GM21515 (cell line): ENCODE data around the gene ANGEL1.
A peak's percentile ranks its signal among the peaks of the same experiment; 100 is the strongest.

Source experiments
- ATAC-seq: cut with Tn5 transposase; IDR thresholded peaks from one replicate; pipeline ENCODE4 v1.9.1; 2021; ENCODE audit not compliant: unreplicated experiment

The ANGEL1 gene

GRCh38 chr14:76812422-76813383, at the start of gene ANGEL1:
Gene ANGEL1 (minus strand): TSS chr14:76812882. CDS start chr14:76812827, 55 bp downstream.
- peak; percentile 78 for ATAC-seq

- no peak for ATAC-seq
Observed at GRCh38 chr14:76861574-76862255, 49.0 kb upstream of the ANGEL1 start.

- ATAC-seq: no peak
Observed at GRCh38 chr14:76856769-76857168, 44.1 kb upstream of the ANGEL1 start.

- no peak for ATAC-seq
Observed at GRCh38 chr14:76855066-76855465, 42.4 kb upstream of the ANGEL1 start.

- no peak for ATAC-seq
Observed at GRCh38 chr14:76848879-76849278, 36.2 kb upstream of the ANGEL1 start.

DNA sequence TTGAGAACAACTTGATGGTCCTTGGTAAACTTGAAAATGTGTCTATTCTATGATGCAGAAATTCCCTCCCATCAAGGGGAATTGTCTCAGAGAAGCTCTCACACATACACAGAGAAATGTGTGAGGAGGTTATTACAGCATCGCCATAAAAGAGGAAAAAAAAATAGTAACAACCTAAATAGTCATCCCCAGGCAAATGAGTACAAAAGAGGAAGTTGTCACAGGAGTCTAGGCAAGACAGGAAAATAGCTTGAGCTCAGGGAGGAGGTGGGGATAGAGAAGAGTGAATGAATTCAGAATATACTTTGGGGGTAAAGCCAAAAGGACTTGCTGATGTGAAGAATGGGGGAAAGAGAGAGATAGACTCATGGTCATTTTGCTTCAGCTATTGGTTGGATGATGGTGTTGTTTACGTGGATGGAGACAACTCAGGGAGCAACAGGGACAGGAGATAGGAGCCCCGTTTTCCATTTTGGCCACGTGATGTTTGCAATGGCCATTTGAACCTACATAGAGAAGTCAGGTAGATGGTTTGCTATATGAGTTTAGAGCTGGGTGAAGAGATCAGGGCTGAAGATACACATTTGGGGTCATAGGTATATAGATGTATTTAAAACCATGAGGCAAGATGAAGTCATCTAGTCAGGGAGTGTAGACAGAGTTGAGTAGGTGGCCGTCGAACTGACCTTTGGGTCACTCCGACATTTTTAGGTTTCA, 33.8 kb upstream of the ANGEL1 start:
- ATAC-seq: no peak

- no peak for ATAC-seq
Observed at GRCh38 chr14:76844223-76844622, 31.5 kb upstream of the ANGEL1 start.

GRCh38 chr14:76842414-76842813, 29.7 kb upstream of the ANGEL1 start:
- no peak for ATAC-seq

DNA sequence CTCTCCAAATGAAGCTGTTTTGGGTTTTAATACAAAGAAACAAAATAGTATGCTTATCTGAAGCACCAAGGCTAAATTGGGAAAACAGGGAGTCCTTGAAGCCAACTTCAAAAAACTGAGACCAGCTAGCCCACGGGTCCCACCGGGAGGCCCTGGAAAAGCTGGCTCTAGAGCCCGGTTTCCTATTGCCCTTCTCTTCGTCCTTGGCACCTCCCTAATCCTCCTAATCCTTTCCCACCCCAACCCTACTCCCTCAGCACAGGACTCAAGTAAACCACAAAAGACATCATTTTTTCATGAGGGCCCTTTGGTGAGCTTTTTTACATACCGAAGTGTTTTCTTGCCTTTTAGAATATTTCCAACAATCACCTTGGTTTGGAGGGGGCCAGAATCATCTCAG, 24.8 kb upstream of the ANGEL1 start:
- ATAC-seq: no peak

DNA sequence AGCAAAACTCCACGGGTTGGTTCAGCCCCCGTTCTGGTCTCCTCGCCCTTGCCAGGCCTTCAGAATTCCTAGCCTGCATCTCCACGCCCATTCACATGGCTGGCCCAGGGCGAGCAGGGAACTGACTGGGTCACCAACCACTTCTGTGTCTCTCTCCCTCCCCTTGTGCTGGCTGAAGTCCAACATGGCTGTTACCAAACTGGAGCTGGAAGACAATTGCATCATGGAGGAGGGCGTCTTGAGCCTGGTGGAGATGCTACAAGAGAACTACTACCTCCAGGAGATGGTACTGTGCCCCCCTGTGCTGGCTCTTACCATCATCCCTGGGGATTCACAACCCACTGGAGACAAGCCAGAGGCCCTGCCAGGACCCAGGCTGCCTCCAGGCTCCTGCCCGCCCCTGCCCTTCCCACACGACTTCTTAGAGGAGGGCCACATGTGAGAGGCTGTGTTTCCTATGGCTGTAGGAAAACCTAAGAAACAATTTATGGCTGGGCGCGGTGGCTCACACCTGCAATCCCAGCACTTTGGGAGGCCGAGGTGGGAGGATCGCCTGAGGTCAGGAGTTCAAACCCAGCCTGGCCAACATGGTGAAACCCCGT, 23.4 kb upstream of the ANGEL1 start:
- ATAC-seq: no peak

DNA sequence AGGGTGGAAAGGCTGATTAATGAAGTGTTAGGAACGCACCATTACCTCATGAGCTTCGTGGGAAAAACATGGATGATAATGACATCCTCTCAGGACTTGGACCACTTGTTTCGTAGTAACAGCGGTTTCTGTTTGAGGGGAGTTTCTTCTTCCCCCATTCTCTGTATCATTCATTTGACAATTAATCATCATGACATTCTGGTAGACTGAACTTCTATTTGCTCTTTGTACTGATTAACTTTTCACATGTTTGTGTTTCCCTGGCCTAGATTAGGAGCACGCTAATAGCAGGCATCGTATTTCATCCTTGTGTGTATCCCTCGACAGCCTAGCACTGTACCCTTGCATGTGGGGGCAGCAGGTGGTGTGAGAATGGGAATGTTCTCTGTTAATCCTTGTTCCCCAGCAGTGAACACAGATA, 21.6 kb upstream of the ANGEL1 start:
- no peak for ATAC-seq

DNA sequence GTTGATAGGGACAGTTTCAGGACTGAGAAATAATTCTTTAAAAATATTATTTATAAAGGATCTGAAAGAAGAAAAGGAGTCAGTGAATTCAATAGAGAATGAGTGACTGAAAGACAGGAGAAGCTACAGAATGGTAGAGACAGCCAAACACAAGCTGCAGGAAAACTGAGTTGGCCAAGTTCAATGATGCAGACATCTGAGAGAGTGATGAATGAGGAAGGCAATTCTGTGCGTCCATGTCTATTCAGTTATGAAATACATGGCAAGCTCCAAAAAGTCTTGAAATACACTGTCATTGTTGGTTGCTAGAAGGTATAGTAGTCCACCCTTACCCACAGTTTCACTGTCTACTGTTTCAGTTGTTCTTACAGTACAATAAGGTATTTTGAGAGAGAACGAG, 20.3 kb upstream of the ANGEL1 start:
- no peak for ATAC-seq

- no peak for ATAC-seq
Observed at GRCh38 chr14:76832503-76832988, 19.9 kb upstream of the ANGEL1 start.

DNA sequence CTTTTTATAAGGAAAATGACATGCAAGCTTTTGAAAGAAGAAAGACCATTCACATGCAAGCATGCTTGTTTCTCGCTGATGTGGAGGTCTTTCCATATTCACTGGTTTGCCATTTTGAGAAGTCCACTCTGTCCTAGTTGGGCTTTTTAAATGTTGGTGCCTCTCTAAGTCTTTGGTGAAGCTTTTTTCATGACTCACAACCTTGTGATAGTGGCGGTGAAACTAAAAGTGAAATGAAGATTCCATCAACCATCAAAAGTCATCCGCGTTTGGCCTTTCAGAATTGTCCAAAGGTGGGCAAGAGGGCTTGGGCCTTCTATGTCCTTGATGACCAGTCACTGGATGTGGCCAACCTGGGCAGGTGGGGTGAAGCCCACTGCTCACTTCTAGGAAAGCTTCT, 17.9 kb upstream of the ANGEL1 start:
- no peak for ATAC-seq

DNA sequence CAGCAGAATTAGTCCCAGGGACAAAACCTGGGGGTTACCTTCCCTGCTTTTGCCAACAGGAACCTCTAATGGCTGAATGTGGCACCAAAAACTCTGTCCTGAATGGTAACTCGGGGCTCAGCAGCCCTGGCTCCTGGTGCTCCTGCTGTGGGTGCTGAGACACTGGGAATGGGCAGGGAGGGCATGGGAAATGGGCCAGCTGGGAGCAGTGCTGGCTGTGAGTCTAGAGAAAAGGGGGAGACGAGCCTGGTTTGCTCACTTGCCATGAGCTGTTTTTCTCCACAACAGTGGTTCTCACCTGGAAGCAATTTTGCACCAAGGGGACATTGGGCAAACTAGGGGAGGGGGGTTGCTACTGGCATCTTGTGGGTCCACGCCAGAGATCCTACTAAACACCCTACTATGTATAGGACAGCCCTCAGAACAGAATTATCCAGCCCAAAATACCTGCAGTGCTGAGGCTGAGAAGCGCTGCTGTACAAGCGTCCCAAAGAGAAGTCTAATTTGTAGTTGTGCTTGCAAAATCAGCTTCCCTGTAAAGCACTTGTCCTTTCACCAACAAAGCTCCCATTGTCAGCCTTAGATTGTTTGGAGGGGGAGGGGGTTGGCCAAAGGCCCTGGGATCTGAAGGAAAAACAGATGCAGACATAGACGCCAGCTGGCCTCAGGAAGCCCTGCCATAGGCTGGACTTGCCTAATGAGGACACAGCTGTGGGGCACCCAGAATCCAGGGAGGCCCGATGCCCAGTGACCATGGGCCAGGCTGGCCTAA, 17.2 kb upstream of the ANGEL1 start:
- no peak for ATAC-seq

DNA sequence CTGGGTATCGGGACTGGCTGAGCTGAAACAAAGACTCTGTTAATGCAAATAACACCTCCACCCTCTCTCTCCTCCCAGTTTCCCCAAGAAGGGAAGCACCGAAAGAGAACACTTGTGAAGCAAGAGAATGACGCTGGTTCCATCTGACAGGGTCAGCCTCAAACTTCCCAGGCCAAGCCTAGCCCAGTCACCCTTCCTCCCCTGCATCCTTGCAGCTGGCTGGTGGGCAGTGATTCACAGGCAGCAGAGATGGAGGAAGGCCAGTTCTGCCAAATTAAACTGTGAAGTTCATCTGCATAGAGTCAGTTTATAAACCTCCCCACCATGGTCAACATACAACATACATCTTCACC, 16.3 kb upstream of the ANGEL1 start:
- ATAC-seq: no peak

- ATAC-seq: no peak
Observed at GRCh38 chr14:76828339-76829012, 15.8 kb upstream of the ANGEL1 start.

GRCh38 chr14:76827696-76828296, 15.1 kb upstream of the ANGEL1 start:
- ATAC-seq: no peak

DNA sequence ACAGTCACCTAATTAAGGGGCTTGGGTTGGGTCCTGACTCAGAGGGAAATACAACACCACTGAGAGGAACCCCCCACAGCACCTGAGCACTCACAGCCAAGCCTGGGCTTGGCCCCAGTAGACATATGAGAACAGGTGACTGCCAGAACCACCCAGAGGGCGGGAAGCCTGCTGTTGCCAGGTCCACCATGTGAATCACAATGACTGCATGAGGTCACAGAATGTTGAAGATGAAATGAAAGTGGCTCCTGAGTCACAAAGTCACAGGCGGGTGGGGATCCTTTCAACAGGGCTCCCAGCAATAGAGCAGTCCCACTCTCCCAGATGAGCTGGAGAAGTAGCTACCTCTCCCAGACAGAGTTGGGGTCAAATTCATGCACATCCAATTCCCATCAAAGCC, 13.4 kb upstream of the ANGEL1 start, which contains the start of gene LRRC74A:
Gene LRRC74A (plus strand): TSS at position 287 of the 400 bp plus-strand sequence. CDS start 290 bp downstream, outside the sequence.
- ATAC-seq: no peak
